Measurements from ENCODE around the gene NUP160. TPM values are rescaled to one million over a fixed set of nuclear protein-coding genes. Genes with fewer than 3 reads are reported as not detected.
"Not testable (repeated sequence)": the region's sequence is repeated elsewhere in the genome, so short reads cannot be mapped to it uniquely, and the experiment has no call there.

The NUP160 gene, protein sequence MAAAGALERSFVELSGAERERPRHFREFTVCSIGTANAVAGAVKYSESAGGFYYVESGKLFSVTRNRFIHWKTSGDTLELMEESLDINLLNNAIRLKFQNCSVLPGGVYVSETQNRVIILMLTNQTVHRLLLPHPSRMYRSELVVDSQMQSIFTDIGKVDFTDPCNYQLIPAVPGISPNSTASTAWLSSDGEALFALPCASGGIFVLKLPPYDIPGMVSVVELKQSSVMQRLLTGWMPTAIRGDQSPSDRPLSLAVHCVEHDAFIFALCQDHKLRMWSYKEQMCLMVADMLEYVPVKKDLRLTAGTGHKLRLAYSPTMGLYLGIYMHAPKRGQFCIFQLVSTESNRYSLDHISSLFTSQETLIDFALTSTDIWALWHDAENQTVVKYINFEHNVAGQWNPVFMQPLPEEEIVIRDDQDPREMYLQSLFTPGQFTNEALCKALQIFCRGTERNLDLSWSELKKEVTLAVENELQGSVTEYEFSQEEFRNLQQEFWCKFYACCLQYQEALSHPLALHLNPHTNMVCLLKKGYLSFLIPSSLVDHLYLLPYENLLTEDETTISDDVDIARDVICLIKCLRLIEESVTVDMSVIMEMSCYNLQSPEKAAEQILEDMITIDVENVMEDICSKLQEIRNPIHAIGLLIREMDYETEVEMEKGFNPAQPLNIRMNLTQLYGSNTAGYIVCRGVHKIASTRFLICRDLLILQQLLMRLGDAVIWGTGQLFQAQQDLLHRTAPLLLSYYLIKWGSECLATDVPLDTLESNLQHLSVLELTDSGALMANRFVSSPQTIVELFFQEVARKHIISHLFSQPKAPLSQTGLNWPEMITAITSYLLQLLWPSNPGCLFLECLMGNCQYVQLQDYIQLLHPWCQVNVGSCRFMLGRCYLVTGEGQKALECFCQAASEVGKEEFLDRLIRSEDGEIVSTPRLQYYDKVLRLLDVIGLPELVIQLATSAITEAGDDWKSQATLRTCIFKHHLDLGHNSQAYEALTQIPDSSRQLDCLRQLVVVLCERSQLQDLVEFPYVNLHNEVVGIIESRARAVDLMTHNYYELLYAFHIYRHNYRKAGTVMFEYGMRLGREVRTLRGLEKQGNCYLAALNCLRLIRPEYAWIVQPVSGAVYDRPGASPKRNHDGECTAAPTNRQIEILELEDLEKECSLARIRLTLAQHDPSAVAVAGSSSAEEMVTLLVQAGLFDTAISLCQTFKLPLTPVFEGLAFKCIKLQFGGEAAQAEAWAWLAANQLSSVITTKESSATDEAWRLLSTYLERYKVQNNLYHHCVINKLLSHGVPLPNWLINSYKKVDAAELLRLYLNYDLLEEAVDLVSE (N-terminal part only)
- 89.7 TPM for total RNA-seq
- 18.8 TPM for polyA plus RNA-seq

DNA sequence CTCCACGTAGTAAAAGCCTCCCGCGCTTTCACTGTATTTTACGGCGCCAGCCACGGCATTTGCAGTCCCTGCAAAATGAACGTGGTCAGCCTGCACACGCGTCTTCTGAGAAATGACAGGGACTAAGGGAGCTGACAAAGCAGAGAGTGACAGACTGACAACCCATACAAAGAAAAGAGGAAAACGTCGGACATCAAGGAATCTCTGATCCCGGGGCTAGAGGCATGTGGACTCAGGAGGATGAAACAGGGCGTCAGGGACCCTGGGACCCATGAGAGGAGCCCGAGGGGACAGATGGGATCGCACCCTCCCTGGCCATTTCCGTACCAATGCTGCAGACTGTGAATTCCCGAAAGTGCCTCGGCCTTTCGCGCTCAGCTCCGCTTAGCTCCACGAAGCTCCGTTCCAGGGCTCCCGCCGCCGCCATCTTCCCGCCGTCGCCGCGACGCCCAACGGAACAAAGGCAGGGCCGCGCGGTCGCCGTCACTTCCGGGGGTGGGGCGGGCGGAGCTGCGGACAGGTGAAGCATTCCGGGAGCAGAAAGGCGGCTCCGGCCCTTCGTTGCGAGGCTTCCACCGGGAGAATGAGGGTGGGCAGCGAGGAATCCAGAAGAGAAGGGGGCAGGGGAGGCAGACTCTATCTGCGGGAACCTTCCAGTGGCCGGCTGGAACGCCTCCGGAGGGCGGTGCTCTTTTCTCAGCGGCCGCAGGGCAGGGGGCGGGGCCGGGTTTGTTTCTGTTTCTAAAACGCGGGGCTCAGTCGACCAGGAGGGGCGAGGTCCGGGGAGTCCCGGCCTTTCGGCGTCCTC lies at the start of gene NUP160:
NUP160 (minus strand) TSS at position 459 of the 808 bp plus-strand sequence; CDS start at position 427, 32 bp downstream.
- Histone ChIP-seq H3K27ac (ENCODE audit: low read depth) (peak within 1 kb of the TSS; percentile 81), H3K4me3 (ENCODE audit: low read depth, low read length) (peak within 1 kb of the TSS; percentile 76), H3K36me3 (ENCODE audit: insufficient read depth) (no peaks in the 10 kb centered on the region), H3K4me1 (ENCODE audit: insufficient read depth) (no peaks in the 10 kb centered on the region)
- under 1% methylated on average over 66 of the region's 66 CpGs for WGBS
- DNase-seq (ENCODE audit: extremely low spot score): peak; percentile 60

GRCh38 chr11:47896199-47896598 lies 48.0 kb upstream of the NUP160 start:
- no peak for DNase-seq (ENCODE audit: extremely low spot score)
- Histone ChIP-seq H3K27ac (ENCODE audit: low read depth) (no peak overlapping the region), H3K4me3 (ENCODE audit: low read depth, low read length) (no peak overlapping the region), H3K36me3 (ENCODE audit: insufficient read depth) (no peaks in the 10 kb centered on the region), H3K4me1 (ENCODE audit: insufficient read depth) (no peaks in the 10 kb centered on the region)
- 96% methylated on average over 7 of the region's 7 CpGs for WGBS

DNA sequence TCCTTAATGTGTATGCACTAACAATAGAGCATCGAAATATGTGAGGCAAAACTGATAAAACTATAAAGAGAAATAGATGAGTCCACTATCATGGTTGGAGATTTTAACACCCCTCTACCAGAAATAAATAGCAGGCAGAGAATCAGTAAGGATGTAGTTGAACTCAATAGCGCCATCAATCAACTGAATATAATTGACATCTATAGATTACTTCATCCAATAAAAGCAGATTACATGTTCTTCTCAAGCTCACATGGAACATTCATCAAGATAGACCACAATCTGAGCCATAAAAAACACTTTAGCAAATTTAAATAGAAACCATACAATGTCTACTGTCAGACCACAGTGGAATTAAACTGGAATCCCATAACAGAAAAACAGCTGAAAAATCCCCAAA lies 46.9 kb upstream of the NUP160 start:
- DNase-seq (ENCODE audit: extremely low spot score): no peak
- no peaks in the 10 kb centered on the region for H3K4me1 ChIP-seq (ENCODE audit: insufficient read depth)
- no peak overlapping the region for H3K27ac ChIP-seq (ENCODE audit: low read depth)
- WGBS: 93% methylated on average over 2 of the region's 2 CpGs
- H3K36me3 ChIP-seq (ENCODE audit: insufficient read depth): no peaks in the 10 kb centered on the region
- no peak overlapping the region for H3K4me3 ChIP-seq (ENCODE audit: low read depth, low read length)

DNA sequence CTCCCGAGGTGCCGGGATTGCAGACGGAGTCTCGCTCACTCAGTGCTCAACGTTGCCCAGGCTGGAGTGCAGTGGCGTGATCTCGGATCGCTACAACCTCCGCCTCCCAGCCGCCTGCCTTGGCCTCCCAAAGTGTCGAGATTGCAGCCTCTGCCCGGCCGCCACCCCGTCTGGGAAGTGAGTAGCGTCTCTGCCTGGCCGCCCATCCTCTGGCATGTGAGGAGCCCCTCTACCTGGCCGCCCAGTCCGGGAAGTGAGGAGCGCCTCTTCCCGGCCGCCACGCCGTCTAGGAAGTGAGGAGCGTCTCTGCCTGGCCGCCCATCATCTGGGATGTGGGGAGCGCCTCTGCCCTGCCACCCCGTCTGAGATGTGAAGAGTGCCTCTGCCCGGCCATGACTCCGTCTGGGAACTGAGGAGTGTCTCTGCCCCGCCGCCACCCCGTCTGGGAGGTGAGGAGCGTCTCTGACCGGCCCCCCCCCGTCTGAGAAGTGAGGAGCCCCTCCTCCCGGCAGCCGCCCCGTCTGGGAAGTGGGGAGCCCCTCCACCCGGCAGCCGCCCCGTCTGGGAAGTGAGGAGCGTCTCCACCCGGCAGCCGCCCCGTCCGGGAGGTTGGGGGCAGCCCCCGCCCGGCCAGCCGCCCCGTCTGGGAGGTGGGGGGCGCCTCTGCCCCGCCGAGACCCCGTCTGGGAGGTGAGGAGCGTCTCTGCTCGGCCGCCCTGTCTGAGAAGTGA lies 44.6 kb upstream of the NUP160 start:
- not testable (repeated sequence) for H3K4me1 ChIP-seq (ENCODE audit: insufficient read depth); DNase-seq (ENCODE audit: extremely low spot score); H3K36me3 ChIP-seq (ENCODE audit: insufficient read depth); H3K27ac ChIP-seq (ENCODE audit: low read depth); H3K4me3 ChIP-seq (ENCODE audit: low read depth, low read length)
- 96% methylated on average over 54 of the region's 57 CpGs for WGBS

- H3K36me3 ChIP-seq (ENCODE audit: insufficient read depth): no peaks in the 10 kb centered on the region
- H3K27ac ChIP-seq (ENCODE audit: low read depth): no peak overlapping the region
- H3K4me3 ChIP-seq (ENCODE audit: low read depth, low read length): no peak overlapping the region
- WGBS: 76% methylated on average over 3 of the region's 3 CpGs
- no peak for DNase-seq (ENCODE audit: extremely low spot score)
- H3K4me1 ChIP-seq (ENCODE audit: insufficient read depth): no peaks in the 10 kb centered on the region
Observed at GRCh38 chr11:47891886-47892285, 43.7 kb upstream of the NUP160 start.

DNA sequence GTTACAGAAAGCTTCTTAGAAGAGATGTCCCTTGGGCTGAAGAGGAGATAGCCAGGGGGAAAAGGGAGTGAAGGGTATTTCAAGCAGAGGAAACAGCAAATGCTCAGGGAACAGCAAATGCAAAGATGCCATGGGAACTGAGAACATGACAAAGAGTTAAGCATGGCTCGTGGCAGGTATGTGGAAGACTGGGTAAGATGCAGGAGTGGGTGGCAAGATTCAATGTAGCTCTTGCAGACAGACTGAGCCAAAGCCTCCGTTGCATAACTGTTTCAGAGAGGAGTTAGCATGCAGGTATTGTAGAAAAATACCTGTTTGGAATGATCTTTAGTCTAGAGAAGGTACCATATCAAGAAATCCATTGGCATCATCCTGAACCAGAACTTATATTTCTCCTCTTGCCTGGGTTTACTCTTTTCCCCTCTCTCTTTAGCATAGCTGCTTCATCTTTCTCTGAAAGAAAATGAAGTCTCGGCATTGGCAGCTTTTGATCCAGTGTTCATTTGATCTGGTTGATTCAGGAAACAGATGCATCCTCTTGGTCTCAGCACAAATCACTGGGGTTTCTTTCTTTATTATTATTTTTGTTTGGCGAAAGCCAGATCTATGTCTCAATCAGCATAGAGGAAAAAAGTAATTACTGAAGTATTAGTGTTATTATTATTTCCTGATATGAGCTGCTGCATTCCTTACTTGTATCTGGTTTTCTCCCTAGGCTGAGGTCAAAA lies 41.7 kb upstream of the NUP160 start:
- H3K27ac ChIP-seq (ENCODE audit: low read depth): no peak overlapping the region
- no peak overlapping the region for H3K4me3 ChIP-seq (ENCODE audit: low read depth, low read length)
- H3K4me1 ChIP-seq (ENCODE audit: insufficient read depth): no peaks in the 10 kb centered on the region
- no peaks in the 10 kb centered on the region for H3K36me3 ChIP-seq (ENCODE audit: insufficient read depth)
- WGBS: 52% methylated on average over 4 of the region's 4 CpGs
- DNase-seq (ENCODE audit: extremely low spot score): no peak

DNA sequence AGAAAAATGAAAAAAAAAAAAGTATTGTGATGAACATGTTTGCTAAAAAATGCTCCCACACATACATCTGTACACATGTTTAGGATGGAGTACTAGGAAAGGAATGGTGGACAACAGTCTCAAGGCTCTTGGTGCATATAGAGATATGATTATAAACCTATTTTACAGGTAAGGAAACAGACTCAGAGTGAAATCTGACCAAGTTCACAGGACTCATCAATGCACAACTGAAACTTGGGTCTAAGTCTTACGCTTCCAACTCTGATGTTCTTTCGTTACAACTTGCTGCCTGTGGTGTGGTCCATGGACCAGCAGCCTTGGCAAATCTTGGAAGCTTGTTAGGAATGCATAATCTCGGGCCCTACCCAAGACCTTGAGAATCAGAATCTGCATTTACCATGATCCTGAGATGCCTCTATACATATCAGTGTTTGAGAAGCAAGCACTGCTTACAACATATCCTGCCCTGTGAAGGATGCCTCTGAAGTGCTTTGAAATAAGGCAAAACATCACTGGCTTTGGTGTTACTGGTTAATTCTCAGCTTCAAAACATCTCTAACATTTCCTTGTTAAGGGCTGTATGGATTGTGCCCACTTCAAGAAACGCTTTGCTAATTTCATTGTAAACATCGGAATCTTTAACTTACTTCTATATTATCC lies 39.9 kb upstream of the NUP160 start:
- Histone ChIP-seq H3K4me1 (ENCODE audit: insufficient read depth) (no peaks in the 10 kb centered on the region), H3K4me3 (ENCODE audit: low read depth, low read length) (no peak overlapping the region), H3K36me3 (ENCODE audit: insufficient read depth) (no peaks in the 10 kb centered on the region), H3K27ac (ENCODE audit: low read depth) (no peak overlapping the region)
- WGBS: 92% methylated on average over 5 of the region's 5 CpGs
- no peak for DNase-seq (ENCODE audit: extremely low spot score)

DNA sequence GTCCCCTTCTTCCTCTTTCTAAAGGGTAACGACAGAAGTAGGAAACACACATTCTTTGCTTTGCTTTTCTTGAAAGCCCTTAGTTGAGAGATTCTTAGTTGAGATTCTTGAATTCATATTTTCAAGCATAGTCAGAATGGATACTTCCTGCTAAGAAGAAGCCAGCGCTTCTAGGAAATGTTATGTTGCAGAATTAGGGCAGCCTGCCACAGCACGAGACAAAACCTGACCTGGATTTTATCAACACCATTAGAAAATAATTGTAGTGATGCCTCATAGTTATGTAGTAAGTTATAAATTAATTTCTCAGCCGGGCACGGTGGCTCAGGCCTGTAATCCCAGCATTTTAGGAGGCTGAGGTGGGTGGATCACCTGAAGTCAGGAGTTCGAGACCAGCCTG lies 37.9 kb upstream of the NUP160 start:
- 27% methylated on average over 6 of the region's 6 CpGs for WGBS
- DNase-seq (ENCODE audit: extremely low spot score): no peak
- Histone ChIP-seq H3K36me3 (ENCODE audit: insufficient read depth) (no peaks in the 10 kb centered on the region), H3K4me1 (ENCODE audit: insufficient read depth) (no peaks in the 10 kb centered on the region), H3K4me3 (ENCODE audit: low read depth, low read length) (no peak overlapping the region), H3K27ac (ENCODE audit: low read depth) (no peak overlapping the region)

DNA sequence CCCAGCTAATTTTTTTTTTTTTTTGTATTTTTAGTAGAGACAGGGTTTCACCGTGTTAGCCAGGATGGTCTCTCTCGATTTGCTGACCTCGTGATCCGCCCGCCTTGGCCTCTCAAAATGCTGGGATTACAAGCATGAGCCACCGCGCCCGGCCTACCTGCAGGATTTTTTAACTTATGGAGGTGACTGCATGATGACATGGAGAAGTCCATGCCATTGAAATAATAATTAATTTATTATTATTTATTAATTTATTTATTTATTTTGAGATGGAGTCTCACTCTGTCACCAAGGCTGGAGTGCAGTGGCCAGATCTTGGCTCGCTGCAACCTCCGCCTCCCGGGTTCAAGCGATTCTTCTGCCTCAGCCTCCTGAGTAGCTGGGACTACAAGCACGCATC lies 34.3 kb upstream of the NUP160 start:
- WGBS: 98% methylated on average over 13 of the region's 13 CpGs
- not testable (repeated sequence) for H3K36me3 ChIP-seq (ENCODE audit: insufficient read depth); H3K27ac ChIP-seq (ENCODE audit: low read depth); H3K4me3 ChIP-seq (ENCODE audit: low read depth, low read length); DNase-seq (ENCODE audit: extremely low spot score); H3K4me1 ChIP-seq (ENCODE audit: insufficient read depth)

GRCh38 chr11:47881145-47881544 lies 33.0 kb upstream of the NUP160 start:
- H3K27ac ChIP-seq (ENCODE audit: low read depth): no peak overlapping the region
- H3K4me3 ChIP-seq (ENCODE audit: low read depth, low read length): no peak overlapping the region
- H3K36me3 ChIP-seq (ENCODE audit: insufficient read depth): no peaks in the 10 kb centered on the region
- H3K4me1 ChIP-seq (ENCODE audit: insufficient read depth): no peaks in the 10 kb centered on the region
- 79% methylated on average over 7 of the region's 7 CpGs for WGBS
- DNase-seq (ENCODE audit: extremely low spot score): no peak

- no peak for DNase-seq (ENCODE audit: extremely low spot score)
Observed at GRCh38 chr11:47879259-47880158, 31.4 kb upstream of the NUP160 start.

More at GRCh38 chr11:47879259-47880158, 31.4 kb upstream of the NUP160 start:
- H3K4me1 ChIP-seq (ENCODE audit: insufficient read depth): no peaks in the 10 kb centered on the region
- H3K27ac ChIP-seq (ENCODE audit: low read depth): no peak overlapping the region
- no peaks in the 10 kb centered on the region for H3K36me3 ChIP-seq (ENCODE audit: insufficient read depth)
- WGBS: 81% methylated on average over 10 of the region's 10 CpGs
- no peak overlapping the region for H3K4me3 ChIP-seq (ENCODE audit: low read depth, low read length)
